GM18909 (cell line): ENCODE measurements around the gene CCDC54.

Experiments
- ATAC-seq: cut with Tn5 transposase; IDR thresholded peaks from one replicate; pipeline ENCODE4 v1.9.1; 2021; ENCODE audit warnings: mild to moderate bottlenecking; ENCODE audit not compliant: unreplicated experiment, poor library complexity

The CCDC54 gene

GRCh38 chr3:107387555-107387954 is 10.3 kb downstream of the CCDC54 start:
- ATAC-seq = no peak

- no peak for ATAC-seq
Observed at GRCh38 chr3:107392549-107393165, 15.4 kb downstream of the CCDC54 start.

GRCh38 chr3:107394502-107394901 is 17.3 kb downstream of the CCDC54 start:
- ATAC-seq = no peak

GRCh38 chr3:107395066-107395465 is 17.8 kb downstream of the CCDC54 start:
- no peak for ATAC-seq

GRCh38 chr3:107401301-107401700 is 24.1 kb downstream of the CCDC54 start:
- ATAC-seq = no peak

GRCh38 chr3:107402214-107402613 is 25.0 kb downstream of the CCDC54 start:
- ATAC-seq = no peak

- no peak for ATAC-seq
Observed at GRCh38 chr3:107404727-107405469, 27.7 kb downstream of the CCDC54 start.

GRCh38 chr3:107407355-107407754 is 30.1 kb downstream of the CCDC54 start:
- no peak for ATAC-seq

- ATAC-seq = no peak
Observed at GRCh38 chr3:107408513-107408912, 31.3 kb downstream of the CCDC54 start.

GRCh38 chr3:107409365-107409764 is 32.1 kb downstream of the CCDC54 start:
- no peak for ATAC-seq

- no peak for ATAC-seq
Observed at GRCh38 chr3:107410606-107411005, 33.4 kb downstream of the CCDC54 start.

- ATAC-seq = no peak
Observed at GRCh38 chr3:107411056-107411455, 33.8 kb downstream of the CCDC54 start.

- no peak for ATAC-seq
Observed at GRCh38 chr3:107411779-107412178, 34.5 kb downstream of the CCDC54 start.

GRCh38 chr3:107412376-107412775 is 35.1 kb downstream of the CCDC54 start:
- ATAC-seq = no peak

GRCh38 chr3:107413264-107413663 is 36.0 kb downstream of the CCDC54 start:
- no peak for ATAC-seq

- peak; percentile 96 for ATAC-seq
Observed at GRCh38 chr3:107414325-107414964, 37.2 kb downstream of the CCDC54 start.

GRCh38 chr3:107416138-107416537 is 38.9 kb downstream of the CCDC54 start:
- no peak for ATAC-seq

GRCh38 chr3:107416886-107417285 is 39.6 kb downstream of the CCDC54 start:
- ATAC-seq = no peak

GRCh38 chr3:107421170-107421792 is 44.0 kb downstream of the CCDC54 start:
- ATAC-seq = peak; percentile 88

GRCh38 chr3:107421881-107422280 is 44.6 kb downstream of the CCDC54 start:
- no peak for ATAC-seq

GRCh38 chr3:107425033-107425432 is 47.8 kb downstream of the CCDC54 start:
- ATAC-seq = no peak
